H1 (cell line): ENCODE data around the gene SCAF1. TPM values are rescaled to one million over a fixed set of nuclear protein-coding genes. Genes with fewer than 3 reads are reported as not detected.
A peak's percentile ranks its signal among the peaks of the same experiment; 100 is the strongest.

ENCODE experiments used
- CTCF ChIA-PET: fragments of 300-600 bp; sonication (Branson Sonifier 250); formaldehyde crosslinking; loops from one replicate; lab custom pipeline; 2021; ENCODE audit not compliant: partially characterized antibody; lab: Charles Lee
- POLR2A ChIA-PET: fragments of 300-600 bp; sonication (Branson Sonifier 250); formaldehyde crosslinking; loops from one replicate; lab custom pipeline; 2021; ENCODE audit warnings: inconsistent platforms; ENCODE audit not compliant: partially characterized antibody; lab: Charles Lee
- DNase-seq, 2 experiments: peaks; one replicate each; pipeline versions ENCODE4 v3.0.0 to v3.0.0-alpha.2; 2010 to 2022; ENCODE audit warnings: low spot score in 2 of 2, low read depth in 1 of 2, mixed read lengths in 1 of 2
- FAIRE-seq: peaks from 2 replicates; lab custom pipeline; 2011; peaks lifted over from hg19 to GRCh38; lab: Jason Lieb, UNC
- H2AFZ ChIP-seq: 2 replicates; pipeline ENCODE4 v1.8.1; 2012; ENCODE audit warnings: low read length, inconsistent platforms
- H2AK5ac ChIP-seq: 2 replicates; pipeline ENCODE4 v1.6.1; 2013; ENCODE audit warnings: low read depth, low read length
- H2BK120ac ChIP-seq: replicated peaks from 2 replicates; pipeline ENCODE3; 2013; ENCODE audit warnings: low read depth, low read length, inconsistent platforms
- H2BK12ac ChIP-seq: 2 replicates; pipeline ENCODE4 v1.6.1; 2013; ENCODE audit warnings: low read depth, low read length
- H2BK15ac ChIP-seq: 2 replicates; pipeline ENCODE4 v1.6.1; 2013; ENCODE audit warnings: low read length
- H2BK20ac ChIP-seq: 2 replicates; pipeline ENCODE4 v1.6.1; 2013; ENCODE audit warnings: low read length
- H2BK5ac ChIP-seq: 2 replicates; pipeline ENCODE4 v1.6.1; 2013; ENCODE audit warnings: low read depth, low read length
- H3K14ac ChIP-seq: 2 replicates; pipeline ENCODE4 v1.6.1; 2013; ENCODE audit warnings: inconsistent platforms; ENCODE audit not compliant: insufficient read length
- H3K18ac ChIP-seq: 2 replicates; pipeline ENCODE4 v1.6.1; 2013; ENCODE audit warnings: low read length; ENCODE audit errors: extremely low read depth
- H3K23ac ChIP-seq: 2 replicates; pipeline ENCODE4 v1.6.1; 2013; ENCODE audit warnings: inconsistent platforms; ENCODE audit not compliant: insufficient read length
- H3K23me2 ChIP-seq: 2 replicates; pipeline ENCODE4 v1.6.1; 2013; ENCODE audit warnings: low read depth, low read length
- H3K27ac ChIP-seq: 2 replicates; pipeline ENCODE4 v1.6.1; 2011; ENCODE audit warnings: low read depth, low read length, inconsistent platforms
- H3K27me3 ChIP-seq, 4 experiments: replicated peaks in 1 of 4; 1 replicate in 1 of 4; 2 replicates in 3 of 4; pipeline versions ENCODE4 v1.6.1 to v1.8.1; 2011 to 2013; ENCODE audit warnings: low read length in 3 of 4, mild to moderate bottlenecking in 3 of 4, inconsistent platforms in 2 of 4, mixed read lengths in 2 of 4, moderate library complexity in 1 of 4; ENCODE audit not compliant: control insufficient read depth in 3 of 4, insufficient read depth in 3 of 4; ENCODE audit errors: extremely low read depth in 1 of 4
- H3K36me3 ChIP-seq, 4 experiments: 2 replicates each; pipeline versions ENCODE4 v1.6.1 to v1.8.1; 2011 to 2013; ENCODE audit warnings: mild to moderate bottlenecking in 4 of 4, low read length in 3 of 4, moderate library complexity in 2 of 4, control low read depth in 1 of 4, inconsistent platforms in 1 of 4; ENCODE audit not compliant: insufficient read depth in 4 of 4, control insufficient read depth in 2 of 4
- H3K4ac ChIP-seq: replicated peaks from 2 replicates; pipeline ENCODE3; 2013; ENCODE audit warnings: low read length, low read depth, mixed read lengths, inconsistent platforms; ENCODE audit not compliant: insufficient read length
- H3K4me1 ChIP-seq, 4 experiments: replicated peaks in 1 of 4; 1 replicate in 1 of 4; 2 replicates in 3 of 4; pipeline versions ENCODE4 v1.6.1 to v1.8.1; 2011 to 2013; ENCODE audit warnings: low read length in 3 of 4, inconsistent platforms in 2 of 4, mixed read lengths in 1 of 4; ENCODE audit not compliant: insufficient read depth in 4 of 4, control insufficient read depth in 3 of 4
- H3K4me2 ChIP-seq, 2 experiments: 2 replicates each; pipeline versions ENCODE4 v1.6.1 to v1.8.1; 2011 to 2013; ENCODE audit warnings: low read depth in 2 of 2, low read length in 2 of 2, control low read depth in 1 of 2, inconsistent platforms in 1 of 2, mild to moderate bottlenecking in 1 of 2; ENCODE audit not compliant: insufficient read depth in 1 of 2
- H3K4me3 ChIP-seq, 4 experiments: fragments of 200-600, 300-600 bp in 1 of 4; sonication (generic), shearing (Covaris generic), sonication (Bioruptor Twin) in 1 of 4; 2 replicates each; pipeline versions ENCODE4 v1.5.1 to v1.8.1; 2011 to 2016; ENCODE audit warnings: low read length in 4 of 4, low read depth in 3 of 4, control low read depth in 2 of 4, inconsistent platforms in 2 of 4, mild to moderate bottlenecking in 2 of 4, mixed read lengths in 1 of 4, moderate library complexity in 1 of 4; ENCODE audit not compliant: insufficient read depth in 2 of 4; ENCODE audit errors: extremely low read depth in 1 of 4
- H3K56ac ChIP-seq: replicated peaks from 2 replicates; pipeline ENCODE3; 2013; ENCODE audit warnings: low read depth, mild to moderate bottlenecking, mixed read lengths, low read length, inconsistent platforms; ENCODE audit not compliant: insufficient read length
- H3K79me1 ChIP-seq: 2 replicates; pipeline ENCODE4 v1.6.1; 2013; ENCODE audit warnings: low read depth, low read length, control low read depth
- H3K79me2 ChIP-seq, 2 experiments: 2 replicates each; pipeline versions ENCODE4 v1.6.1 to v1.8.1; 2012 to 2013; ENCODE audit warnings: low read length in 2 of 2, mild to moderate bottlenecking in 2 of 2, inconsistent platforms in 1 of 2; ENCODE audit not compliant: insufficient read depth in 2 of 2, control insufficient read depth in 1 of 2
- H3K9ac ChIP-seq, 4 experiments: replicated peaks in 1 of 4; 1 replicate in 1 of 4; 2 replicates in 3 of 4; pipeline versions ENCODE4 v1.6.1 to v1.8.1; 2011 to 2013; ENCODE audit warnings: low read depth in 3 of 4, low read length in 3 of 4, control low read depth in 2 of 4, mild to moderate bottlenecking in 2 of 4, moderate library complexity in 2 of 4, inconsistent platforms in 1 of 4; ENCODE audit errors: extremely low read depth in 1 of 4
- H3K9me3 ChIP-seq, 2 experiments: 2 replicates each; pipeline versions ENCODE4 v1.6.1 to v1.8.1; 2012 to 2013; ENCODE audit warnings: mild to moderate bottlenecking in 2 of 2, moderate library complexity in 2 of 2, control low read depth in 1 of 2, inconsistent platforms in 1 of 2, low read depth in 1 of 2, low read length in 1 of 2, mixed read lengths in 1 of 2; ENCODE audit not compliant: insufficient read depth in 2 of 2
- H4K20me1 ChIP-seq, 2 experiments: replicated peaks in 1 of 2; 2 replicates each; pipeline versions ENCODE3 to v1.8.1; 2011 to 2013; ENCODE audit warnings: inconsistent platforms in 2 of 2, low read length in 2 of 2, mild to moderate bottlenecking in 1 of 2; ENCODE audit not compliant: insufficient read depth in 2 of 2, control insufficient read depth in 1 of 2
- H4K5ac ChIP-seq: 2 replicates; pipeline ENCODE4 v1.6.1; 2013; ENCODE audit warnings: low read length, low read depth, mixed read lengths, inconsistent platforms; ENCODE audit not compliant: insufficient read length
- H4K8ac ChIP-seq: 2 replicates; pipeline ENCODE4 v1.8.0; 2013; ENCODE audit warnings: mild to moderate bottlenecking, moderate library complexity, low read length, inconsistent platforms; ENCODE audit not compliant: insufficient read depth; ENCODE audit errors: extremely low read depth
- H4K91ac ChIP-seq: replicated peaks from 2 replicates; pipeline ENCODE3; 2013; ENCODE audit warnings: low read length, mixed read lengths, inconsistent platforms; ENCODE audit not compliant: insufficient read length
- BACH1 ChIP-seq: IDR thresholded peaks from 2 replicates; pipeline ENCODE4 v1.6.1; 2012; ENCODE audit warnings: low read length, improper control_type of control experiment
- GABPA ChIP-seq: IDR thresholded peaks from 2 replicates; pipeline ENCODE4 v1.6.1; 2011; ENCODE audit warnings: mild to moderate bottlenecking, low read length, moderate library complexity, borderline replicate concordance; ENCODE audit not compliant: insufficient read depth
- JUND ChIP-seq: IDR thresholded peaks from 2 replicates; pipeline ENCODE4 v1.6.1; 2011; ENCODE audit warnings: mild to moderate bottlenecking, improper control_type of control experiment, low read length
- KDM1A ChIP-seq: fragments of 200-600, 300-600 bp; sonication (generic); IDR thresholded peaks from 2 replicates; pipeline ENCODE4 v1.7.1; 2016; ENCODE audit warnings: mild to moderate bottlenecking, low read length, borderline replicate concordance
- KDM4A ChIP-seq: IDR thresholded peaks from one replicate; pipeline ENCODE4 v1.7.1; 2012; ENCODE audit warnings: low read depth, mild to moderate bottlenecking, moderate library complexity, low read length, inconsistent platforms; ENCODE audit not compliant: severe bottlenecking
- NANOG ChIP-seq: IDR thresholded peaks from 2 replicates; pipeline ENCODE4 v1.6.1; 2011; ENCODE audit warnings: low read length, low read depth, mild to moderate bottlenecking, inconsistent platforms; ENCODE audit not compliant: insufficient read depth, poor library complexity, severe bottlenecking
- POU5F1 ChIP-seq: IDR thresholded peaks from 2 replicates; pipeline ENCODE4 v1.6.1; 2011; ENCODE audit warnings: low read depth, mild to moderate bottlenecking, low read length, moderate library complexity
- RNF2 ChIP-seq: fragments of 200-900, 300-1000 bp; sonication (generic); IDR thresholded peaks from 2 replicates; pipeline ENCODE4 v1.7.1; 2016; ENCODE audit warnings: borderline replicate concordance, low read depth, mild to moderate bottlenecking, antibody characterized with exemption, low read length; ENCODE audit not compliant: poor library complexity, severe bottlenecking; ENCODE audit errors: missing control alignments
- SIRT6 ChIP-seq: IDR thresholded peaks from one replicate; pipeline ENCODE4 v1.7.1; 2012; ENCODE audit warnings: low read length, inconsistent platforms
- SP2 ChIP-seq: IDR thresholded peaks from 2 replicates; pipeline ENCODE4 v1.6.1; 2012; ENCODE audit warnings: mild to moderate bottlenecking, low read length, inconsistent platforms
- SUZ12 ChIP-seq: fragments of 200-600 bp; sonication (generic); IDR thresholded peaks from 2 replicates; pipeline ENCODE4 v1.6.1; 2012; ENCODE audit warnings: mild to moderate bottlenecking, inconsistent platforms, low read length, moderate library complexity, mixed read lengths
- YY1 ChIP-seq: IDR thresholded peaks from 2 replicates; pipeline ENCODE4 v1.6.1; 2011; ENCODE audit warnings: low read depth, mild to moderate bottlenecking, low read length
- WGBS, 2 experiments: shearing (Covaris generic) in 1 of 2; methylation state at CpG; one replicate each; pipeline versions ENCODE4 v1.1.6 to v1.1.7; 2013 to 2015; ENCODE audit warnings: low lambda C conversion rate in 2 of 2, mixed read lengths in 2 of 2, inconsistent platforms in 1 of 2, low coverage in 1 of 2, missing lambda C conversion rate in 1 of 2; ENCODE audit not compliant: insufficient replicate concordance in 2 of 2, insufficient coverage in 1 of 2, insufficient read length in 1 of 2; ENCODE audit errors: extremely low coverage in 1 of 2, missing lambda C conversion rate in 1 of 2; 5-methylcytosine and 5-hydroxymethylcytosine counted together
- polyA plus RNA-seq, 7 experiments: library from polyadenylated mRNA; depleted of rRNA in 3 of 7; stranded (reverse) in 5 of 7; unstranded in 2 of 7; fragments of >200 nt in 5 of 7; fragments of 200-250 nt in 2 of 7; gene quantifications; 1 replicate in 5 of 7; 2 replicates in 1 of 7; 4 replicates in 1 of 7; pipeline versions ENCODE4 v1.2.1 to v1.2.3, GENCODE V29; 2011 to 2013; ENCODE audit warnings: missing spikeins in 2 of 7, mixed read lengths in 2 of 7
- total RNA-seq: library from RNA; stranded (reverse); fragmentation: NEBNext Ultra II Directional; extraction: Animal tissue kit (Norgen Biotek cat#: 25700); gene quantifications from 2 replicates; pipeline ENCODE4 v1.2.1, GENCODE V29; 2021
- TF ChIP-seq, protein P1 (sequence below): IDR thresholded peaks from 2 replicates; pipeline ENCODE4 v1.6.1; 2011; ENCODE audit warnings: low read depth, mild to moderate bottlenecking, low read length; ENCODE audit not compliant: insufficient read depth

SCAF1 gene
- total and polyA plus RNA-seq, 2 of the 8 experiments (the other 6 are each of a cell fraction or from before 2014, with no cell fraction given): 9.7 to 81.7 TPM

DNA sequence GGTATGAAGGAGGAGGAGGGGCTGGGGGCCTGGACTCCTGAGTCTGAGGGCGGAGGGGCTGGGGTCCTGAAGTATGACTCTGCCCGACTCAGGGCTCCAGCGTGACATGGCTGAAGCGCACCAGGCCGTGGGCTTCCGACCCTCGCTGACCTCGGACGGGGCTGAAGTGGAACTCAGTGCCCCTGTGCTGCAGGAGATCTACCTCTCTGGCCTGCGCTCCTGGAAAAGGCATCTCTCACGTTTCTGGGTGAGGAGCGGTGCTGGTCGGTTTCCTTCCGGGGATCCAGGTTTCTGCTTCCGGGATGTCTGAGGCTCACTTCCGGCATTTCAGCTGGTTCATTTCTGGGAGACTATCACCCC lies 50.1 kb downstream of the SCAF1 start:
- FAIRE-seq (no peak), DNase-seq (no peak)
- no peak overlapping the region for H3K56ac ChIP-seq
- H2BK20ac ChIP-seq: no peak overlapping the region
- peak overlapping the region; percentile 88 to 94 (median 92); a peak in 7 of 8 replicates for H3K4me3 ChIP-seq
- H3K23me2 ChIP-seq: peaks cover 20% of the 10 kb centered on the region
- no peak overlapping the region for H2BK120ac ChIP-seq
- no peak overlapping the region for H3K14ac ChIP-seq
- H4K91ac ChIP-seq: peak overlapping the region; percentile 66
- H3K27me3 ChIP-seq: no peaks in the 10 kb centered on the region
- peaks cover 0 to 16% of the 10 kb centered on the region in 2 experiments for H4K20me1 ChIP-seq
- H2AK5ac ChIP-seq: no peak overlapping the region
- peak overlapping the region; percentile 59 for H4K5ac ChIP-seq
- ChIA-PET CTCF (interaction anchor here (1.6 to 3.4 kb wide), 4 partner anchors 12 to 113 kb away, joined by 4 to 11 read pairs (median 6); no protein-coding TSS in a partner anchor), POLR2A (interaction anchor here (0.6 to 12.2 kb wide), 10 partner anchors 8 to 172 kb away, joined by 3 to 168 read pairs (median 4); partner anchors contain the start of genes PRMT1, PRR12 and PRRG2)
- WGBS, 2 experiments: 89% methylated on average over 7 of the region's 16 CpGs; no CpG with 5 or more reads in 1 of the 2 experiments
- H3K27ac ChIP-seq: no peak overlapping the region
- H2BK12ac ChIP-seq: no peak overlapping the region
- H3K23ac ChIP-seq: no peak overlapping the region
- peak overlapping the region; percentile 84 for H3K4ac ChIP-seq
- H3K79me2 ChIP-seq: peaks cover 0 to 9% of the 10 kb centered on the region in 2 experiments; a peak in 1 of 4 replicates
- peaks cover 0 to 25% (median 13%) of the 10 kb centered on the region in 4 experiments; a peak in 6 of 7 replicates for H3K4me1 ChIP-seq
- H3K9ac ChIP-seq: no peak overlapping the region
- no peak overlapping the region for H2BK5ac ChIP-seq
- no peaks in the 10 kb centered on the region for H3K9me3 ChIP-seq
- H3K36me3 ChIP-seq: peaks cover 6 to 21% (median 11%) of the 10 kb centered on the region in 4 experiments; a peak in 7 of 8 replicates
- peak overlapping the region; percentile 93 to 99 for H3K4me2 ChIP-seq
- H3K79me1 ChIP-seq: no peaks in the 10 kb centered on the region
- H4K8ac ChIP-seq: no peak overlapping the region
- H2AFZ ChIP-seq: no peak overlapping the region
- peak overlapping the region; percentile 71; the same call in 1 of the 2 replicates for H3K18ac ChIP-seq
- no peak overlapping the region; the same call in 1 of the 2 replicates for H2BK15ac ChIP-seq
- TF ChIP-seq KDM1A (no peak), RNF2 (no peak), SP2 (no peak), JUND (no peak), KDM4A (no peak), GABPA (no peak), YY1 (no peak), BACH1 (no peak), POU5F1 (no peak), NANOG (no peak), SUZ12 (no peak), SIRT6 (no peak)
- TF ChIP-seq, protein P1, sequence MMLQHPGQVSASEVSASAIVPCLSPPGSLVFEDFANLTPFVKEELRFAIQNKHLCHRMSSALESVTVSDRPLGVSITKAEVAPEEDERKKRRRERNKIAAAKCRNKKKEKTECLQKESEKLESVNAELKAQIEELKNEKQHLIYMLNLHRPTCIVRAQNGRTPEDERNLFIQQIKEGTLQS: no peak
